Measurements from ENCODE around the gene CCT6B.

DNA sequence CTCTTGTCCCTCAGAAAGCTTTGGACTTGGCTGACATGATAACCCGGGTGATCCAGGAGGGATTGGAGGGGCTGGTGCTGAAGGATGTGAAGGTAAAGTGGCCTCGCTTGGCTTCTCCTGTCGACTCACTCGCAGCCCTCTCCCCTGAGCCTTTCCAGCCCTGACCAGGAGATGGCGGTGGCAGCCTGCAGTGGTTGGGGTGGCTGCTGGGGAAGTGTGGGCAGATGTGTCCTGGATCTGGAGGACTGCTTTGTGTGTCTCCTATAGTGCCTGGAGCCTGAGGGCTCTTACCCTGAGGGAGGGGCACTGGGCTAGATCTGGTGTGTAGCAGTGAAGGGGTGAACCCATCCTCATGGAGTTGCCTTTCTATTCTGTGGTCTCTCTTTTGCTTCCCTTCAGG, 36.9 kb upstream of the CCT6B start:
- TF ChIP-seq, protein P1, sequence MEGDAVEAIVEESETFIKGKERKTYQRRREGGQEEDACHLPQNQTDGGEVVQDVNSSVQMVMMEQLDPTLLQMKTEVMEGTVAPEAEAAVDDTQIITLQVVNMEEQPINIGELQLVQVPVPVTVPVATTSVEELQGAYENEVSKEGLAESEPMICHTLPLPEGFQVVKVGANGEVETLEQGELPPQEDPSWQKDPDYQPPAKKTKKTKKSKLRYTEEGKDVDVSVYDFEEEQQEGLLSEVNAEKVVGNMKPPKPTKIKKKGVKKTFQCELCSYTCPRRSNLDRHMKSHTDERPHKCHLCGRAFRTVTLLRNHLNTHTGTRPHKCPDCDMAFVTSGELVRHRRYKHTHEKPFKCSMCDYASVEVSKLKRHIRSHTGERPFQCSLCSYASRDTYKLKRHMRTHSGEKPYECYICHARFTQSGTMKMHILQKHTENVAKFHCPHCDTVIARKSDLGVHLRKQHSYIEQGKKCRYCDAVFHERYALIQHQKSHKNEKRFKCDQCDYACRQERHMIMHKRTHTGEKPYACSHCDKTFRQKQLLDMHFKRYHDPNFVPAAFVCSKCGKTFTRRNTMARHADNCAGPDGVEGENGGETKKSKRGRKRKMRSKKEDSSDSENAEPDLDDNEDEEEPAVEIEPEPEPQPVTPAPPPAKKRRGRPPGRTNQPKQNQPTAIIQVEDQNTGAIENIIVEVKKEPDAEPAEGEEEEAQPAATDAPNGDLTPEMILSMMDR (conservative IDR thresholded peaks at IDR 0.05; ENCODE audit: low read depth, low read length) = peak; percentile 60
- no peak for TF ChIP-seq EZH2 (IDR thresholded peaks at IDR 0.05; ENCODE audit: borderline replicate concordance, low read depth, low read length, poor library complexity, severe bottlenecking)

Data from A673 (cell line).